ENCODE data around the gene CCDC93. TPM values are rescaled to one million over a fixed set of nuclear protein-coding genes. Genes with fewer than 3 reads are reported as not detected.

The CCDC93 gene
- total and polyA plus RNA-seq, 4 donors, result 36.7 to 64.8 (median 51.7) TPM

- no peaks in the 10 kb centered on the region for H3K9me3 ChIP-seq (ENCODE audit: control insufficient read depth, insufficient read depth, low read length)
- DNase-seq (ENCODE audit: low read depth in 4 of 6, low spot score in 6 of 6), result no peak
- no peaks in the 10 kb centered on the region for H3K4me1 ChIP-seq (ENCODE audit: control insufficient read depth, insufficient read depth, low read length)
- peaks cover 4% of the 10 kb centered on the region for H3K36me3 ChIP-seq (ENCODE audit: control insufficient read depth, insufficient read depth, low read length)
- 70% methylated on average over 1 of the region's 2 CpGs for WGBS (ENCODE audit: insufficient coverage)
- no peak overlapping the region for H3K27ac ChIP-seq (ENCODE audit: low read depth, low read length)
- no peak overlapping the region for H3K4me3 ChIP-seq (ENCODE audit: low read depth, low read length)
- H3K27me3 ChIP-seq (ENCODE audit: control insufficient read depth, insufficient read depth, low read length), result no peaks in the 10 kb centered on the region
Measured at GRCh38 chr2:117968722-117969121, 45.1 kb downstream of the CCDC93 start.

GRCh38 chr2:117967977-117968718 lies 45.7 kb downstream of the CCDC93 start:
- Histone ChIP-seq H3K36me3 (ENCODE audit: control insufficient read depth, insufficient read depth, low read length) (peaks cover 4% of the 10 kb centered on the region), H3K27me3 (ENCODE audit: control insufficient read depth, insufficient read depth, low read length) (no peaks in the 10 kb centered on the region), H3K4me3 (ENCODE audit: low read depth, low read length) (no peak overlapping the region), H3K27ac (ENCODE audit: low read depth, low read length) (no peak overlapping the region), H3K4me1 (ENCODE audit: control insufficient read depth, insufficient read depth, low read length) (no peaks in the 10 kb centered on the region), H3K9me3 (ENCODE audit: control insufficient read depth, insufficient read depth, low read length) (no peaks in the 10 kb centered on the region)
- no CpG with 5 or more reads among the region's 4 CpGs for WGBS (ENCODE audit: insufficient coverage)
- no peak for DNase-seq (ENCODE audit: low read depth in 4 of 6, low spot score in 6 of 6)

GRCh38 chr2:117963446-117963845 lies 50.4 kb downstream of the CCDC93 start:
- Histone ChIP-seq H3K36me3 (ENCODE audit: control insufficient read depth, insufficient read depth, low read length) (peaks cover 4% of the 10 kb centered on the region), H3K27me3 (ENCODE audit: control insufficient read depth, insufficient read depth, low read length) (no peaks in the 10 kb centered on the region), H3K4me1 (ENCODE audit: control insufficient read depth, insufficient read depth, low read length) (no peaks in the 10 kb centered on the region), H3K4me3 (ENCODE audit: low read depth, low read length) (no peak overlapping the region), H3K9me3 (ENCODE audit: control insufficient read depth, insufficient read depth, low read length) (no peaks in the 10 kb centered on the region), H3K27ac (ENCODE audit: low read depth, low read length) (no peak overlapping the region)
- WGBS (ENCODE audit: insufficient coverage), result 100% methylated on average over 1 of the region's 1 CpG
- no peak for DNase-seq (ENCODE audit: low read depth in 4 of 6, low spot score in 6 of 6)

GRCh38 chr2:117961201-117961600 lies 52.7 kb downstream of the CCDC93 start:
- Histone ChIP-seq H3K36me3 (ENCODE audit: control insufficient read depth, insufficient read depth, low read length) (peaks cover 9% of the 10 kb centered on the region), H3K9me3 (ENCODE audit: control insufficient read depth, insufficient read depth, low read length) (no peaks in the 10 kb centered on the region), H3K4me3 (ENCODE audit: low read depth, low read length) (no peak overlapping the region), H3K27ac (ENCODE audit: low read depth, low read length) (no peak overlapping the region), H3K27me3 (ENCODE audit: control insufficient read depth, insufficient read depth, low read length) (no peaks in the 10 kb centered on the region), H3K4me1 (ENCODE audit: control insufficient read depth, insufficient read depth, low read length) (no peaks in the 10 kb centered on the region)
- no peak for DNase-seq (ENCODE audit: low read depth in 4 of 6, low spot score in 6 of 6)
- WGBS (ENCODE audit: insufficient coverage), result no CpG with 5 or more reads among the region's 3 CpGs

GRCh38 chr2:117960231-117960630 lies 53.6 kb downstream of the CCDC93 start:
- WGBS (ENCODE audit: insufficient coverage), result no CpG with 5 or more reads among the region's 4 CpGs
- no peak overlapping the region for H3K4me3 ChIP-seq (ENCODE audit: low read depth, low read length)
- H3K4me1 ChIP-seq (ENCODE audit: control insufficient read depth, insufficient read depth, low read length), result no peaks in the 10 kb centered on the region
- no peaks in the 10 kb centered on the region for H3K9me3 ChIP-seq (ENCODE audit: control insufficient read depth, insufficient read depth, low read length)
- H3K27me3 ChIP-seq (ENCODE audit: control insufficient read depth, insufficient read depth, low read length), result no peaks in the 10 kb centered on the region
- H3K36me3 ChIP-seq (ENCODE audit: control insufficient read depth, insufficient read depth, low read length), result peaks cover 9% of the 10 kb centered on the region
- H3K27ac ChIP-seq (ENCODE audit: low read depth, low read length), result no peak overlapping the region
- no peak for DNase-seq (ENCODE audit: low read depth in 4 of 6, low spot score in 6 of 6)

- 84% methylated on average over 5 of the region's 5 CpGs for WGBS (ENCODE audit: insufficient coverage)
- peaks cover 16% of the 10 kb centered on the region for H3K36me3 ChIP-seq (ENCODE audit: control insufficient read depth, insufficient read depth, low read length)
Measured at GRCh38 chr2:117958186-117958585, 55.7 kb downstream of the CCDC93 start.

GRCh38 chr2:117957616-117958015 lies 56.3 kb downstream of the CCDC93 start:
- Histone ChIP-seq H3K4me1 (ENCODE audit: control insufficient read depth, insufficient read depth, low read length) (no peaks in the 10 kb centered on the region), H3K36me3 (ENCODE audit: control insufficient read depth, insufficient read depth, low read length) (peaks cover 16% of the 10 kb centered on the region), H3K9me3 (ENCODE audit: control insufficient read depth, insufficient read depth, low read length) (no peaks in the 10 kb centered on the region), H3K27ac (ENCODE audit: low read depth, low read length) (no peak overlapping the region), H3K4me3 (ENCODE audit: low read depth, low read length) (no peak overlapping the region), H3K27me3 (ENCODE audit: control insufficient read depth, insufficient read depth, low read length) (no peaks in the 10 kb centered on the region)
- 100% methylated on average over 1 of the region's 1 CpG for WGBS (ENCODE audit: insufficient coverage)
- DNase-seq (ENCODE audit: low read depth in 4 of 6, low spot score in 6 of 6), result no peak

More at GRCh38 chr2:117958186-117958585, 55.7 kb downstream of the CCDC93 start:
- Histone ChIP-seq H3K27ac (ENCODE audit: low read depth, low read length) (no peak overlapping the region), H3K4me3 (ENCODE audit: low read depth, low read length) (no peak overlapping the region), H3K4me1 (ENCODE audit: control insufficient read depth, insufficient read depth, low read length) (no peaks in the 10 kb centered on the region), H3K27me3 (ENCODE audit: control insufficient read depth, insufficient read depth, low read length) (no peaks in the 10 kb centered on the region), H3K9me3 (ENCODE audit: control insufficient read depth, insufficient read depth, low read length) (no peaks in the 10 kb centered on the region)
- no peak for DNase-seq (ENCODE audit: low read depth in 4 of 6, low spot score in 6 of 6)

- H3K36me3 ChIP-seq (ENCODE audit: control insufficient read depth, insufficient read depth, low read length), result peaks cover 26% of the 10 kb centered on the region
Measured at GRCh38 chr2:117956036-117956796, 57.7 kb downstream of the CCDC93 start.

GRCh38 chr2:117953231-117953630 lies 60.6 kb downstream of the CCDC93 start:
- H3K27ac ChIP-seq (ENCODE audit: low read depth, low read length), result no peak overlapping the region
- no peaks in the 10 kb centered on the region for H3K4me1 ChIP-seq (ENCODE audit: control insufficient read depth, insufficient read depth, low read length)
- H3K27me3 ChIP-seq (ENCODE audit: control insufficient read depth, insufficient read depth, low read length), result no peaks in the 10 kb centered on the region
- no peak overlapping the region for H3K4me3 ChIP-seq (ENCODE audit: low read depth, low read length)
- H3K36me3 ChIP-seq (ENCODE audit: control insufficient read depth, insufficient read depth, low read length), result peaks cover 34% of the 10 kb centered on the region
- DNase-seq (ENCODE audit: low read depth in 4 of 6, low spot score in 6 of 6), result no peak
- no peaks in the 10 kb centered on the region for H3K9me3 ChIP-seq (ENCODE audit: control insufficient read depth, insufficient read depth, low read length)

More at GRCh38 chr2:117956036-117956796, 57.7 kb downstream of the CCDC93 start:
- no CpG with 5 or more reads among the region's 1 CpG for WGBS (ENCODE audit: insufficient coverage)
- DNase-seq (ENCODE audit: low read depth in 4 of 6, low spot score in 6 of 6), result no peak
- Histone ChIP-seq H3K27me3 (ENCODE audit: control insufficient read depth, insufficient read depth, low read length) (no peaks in the 10 kb centered on the region), H3K9me3 (ENCODE audit: control insufficient read depth, insufficient read depth, low read length) (no peaks in the 10 kb centered on the region), H3K27ac (ENCODE audit: low read depth, low read length) (no peak overlapping the region), H3K4me1 (ENCODE audit: control insufficient read depth, insufficient read depth, low read length) (no peaks in the 10 kb centered on the region), H3K4me3 (ENCODE audit: low read depth, low read length) (no peak overlapping the region)

- Histone ChIP-seq H3K36me3 (ENCODE audit: control insufficient read depth, insufficient read depth, low read length) (peaks cover 34% of the 10 kb centered on the region), H3K9me3 (ENCODE audit: control insufficient read depth, insufficient read depth, low read length) (no peaks in the 10 kb centered on the region), H3K27ac (ENCODE audit: low read depth, low read length) (no peak overlapping the region), H3K4me1 (ENCODE audit: control insufficient read depth, insufficient read depth, low read length) (no peaks in the 10 kb centered on the region), H3K4me3 (ENCODE audit: low read depth, low read length) (no peak overlapping the region), H3K27me3 (ENCODE audit: control insufficient read depth, insufficient read depth, low read length) (no peaks in the 10 kb centered on the region)
- no peak for DNase-seq (ENCODE audit: low read depth in 4 of 6, low spot score in 6 of 6)
Measured at GRCh38 chr2:117952701-117953100, 61.2 kb downstream of the CCDC93 start.
